ENCODE results near the gene PAX6.

Gene PAX6

GRCh38 chr11:31810779-31811647 is at the start of gene PAX6:
Gene PAX6, minus strand, starts transcription at chr11:31811322. Its CDS starts 4,911 bp downstream, at chr11:31806411.
- ATAC-seq (ENCODE audit: low read depth), result peak; percentile 77
- H3K36me3 Mint-ChIP-seq, result peaks cover 9% of the 10 kb centered on the region
- H3K27ac Mint-ChIP-seq, result peak within 1 kb of the TSS; percentile 68
- peak within 1 kb of the TSS; percentile 80 for H3K4me3 Mint-ChIP-seq
- peak in 1 of 2 donors; percentile 38 for DNase-seq (ENCODE audit: low spot score in 2 of 2)
- peaks cover 10% of the 10 kb centered on the region for H3K9me3 Mint-ChIP-seq
- H3K27me3 Mint-ChIP-seq, result peaks cover 42% of the 10 kb centered on the region
- H3K4me1 Mint-ChIP-seq, result peaks cover 23% of the 10 kb centered on the region

- H3K4me3 Mint-ChIP-seq, result no peak overlapping the region
- ATAC-seq (ENCODE audit: low read depth), result no peak
- H3K9me3 Mint-ChIP-seq, result no peaks in the 10 kb centered on the region
- H3K27me3 Mint-ChIP-seq, result peaks cover 19% of the 10 kb centered on the region
- H3K36me3 Mint-ChIP-seq, result no peaks in the 10 kb centered on the region
- H3K4me1 Mint-ChIP-seq, result no peaks in the 10 kb centered on the region
- DNase-seq (ENCODE audit: low spot score in 2 of 2), result no peak
- no peak overlapping the region for H3K27ac Mint-ChIP-seq
Measured at GRCh38 chr11:31860391-31860790, 49.3 kb upstream of the PAX6 start.

- Mint-ChIP-seq H3K9me3 (no peaks in the 10 kb centered on the region), H3K27me3 (peaks cover 9% of the 10 kb centered on the region), H3K36me3 (no peaks in the 10 kb centered on the region)
Measured at GRCh38 chr11:31856248-31856647, 45.1 kb upstream of the PAX6 start.

DNA sequence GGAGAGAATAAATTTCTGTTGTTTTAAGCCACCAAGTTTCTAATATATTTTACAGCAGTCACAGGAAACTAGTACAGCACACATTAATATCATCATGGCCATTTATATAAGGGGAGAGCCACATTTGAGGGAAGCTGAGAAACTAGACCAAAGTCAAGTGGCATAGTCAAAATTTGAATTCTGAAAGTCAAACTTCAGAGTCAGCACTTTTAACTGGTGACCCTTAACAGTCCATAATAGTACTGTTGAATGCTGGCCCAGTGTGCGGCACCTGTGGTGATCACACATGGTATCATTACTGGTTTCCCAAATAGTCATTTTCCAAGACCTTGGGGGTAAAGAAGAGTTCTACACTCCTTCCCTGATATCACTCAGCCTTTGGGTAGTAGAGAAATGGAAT is 44.3 kb upstream of the PAX6 start:
- H3K4me1 Mint-ChIP-seq, result no peaks in the 10 kb centered on the region
- peaks cover 5% of the 10 kb centered on the region for H3K27me3 Mint-ChIP-seq
- no peak overlapping the region for H3K4me3 Mint-ChIP-seq
- no peaks in the 10 kb centered on the region for H3K36me3 Mint-ChIP-seq
- ATAC-seq (ENCODE audit: low read depth) (no peak), DNase-seq (ENCODE audit: low spot score in 2 of 2) (no peak)
- H3K27ac Mint-ChIP-seq, result no peak overlapping the region
- H3K9me3 Mint-ChIP-seq, result no peaks in the 10 kb centered on the region

More at GRCh38 chr11:31856248-31856647, 45.1 kb upstream of the PAX6 start:
- Mint-ChIP-seq H3K27ac (no peak overlapping the region), H3K4me3 (no peak overlapping the region), H3K4me1 (no peaks in the 10 kb centered on the region)
- ATAC-seq (ENCODE audit: low read depth) (no peak), DNase-seq (ENCODE audit: low spot score in 2 of 2) (no peak)

DNA sequence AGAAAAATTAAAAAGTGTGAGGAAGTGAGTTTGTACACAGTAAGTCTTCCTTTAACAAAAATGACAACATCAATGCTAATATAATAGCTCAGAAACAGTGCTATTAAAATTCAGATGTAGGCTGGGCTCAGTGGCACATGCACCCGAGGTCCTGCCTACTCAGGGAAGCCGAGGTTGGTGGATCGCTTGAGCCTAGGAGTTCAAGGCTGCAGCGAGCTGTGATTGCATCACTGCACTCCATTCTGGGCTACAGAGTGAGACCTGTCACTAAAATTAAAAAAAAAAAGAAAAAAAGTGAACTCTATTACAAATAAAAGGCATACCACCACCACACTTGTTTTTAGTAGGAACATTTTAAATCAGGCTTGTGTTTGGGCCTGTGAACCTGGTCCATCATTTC is 39.2 kb upstream of the PAX6 start:
- no peak for ATAC-seq (ENCODE audit: low read depth)
- no peaks in the 10 kb centered on the region for H3K4me1 Mint-ChIP-seq
- H3K9me3 Mint-ChIP-seq, result no peaks in the 10 kb centered on the region
- no peak overlapping the region for H3K27ac Mint-ChIP-seq
- peaks cover 2% of the 10 kb centered on the region for H3K27me3 Mint-ChIP-seq
- no peaks in the 10 kb centered on the region for H3K36me3 Mint-ChIP-seq
- no peak overlapping the region for H3K4me3 Mint-ChIP-seq
- no peak for DNase-seq (ENCODE audit: low spot score in 2 of 2)

- no peak overlapping the region for H3K27ac Mint-ChIP-seq
- no peak overlapping the region for H3K4me3 Mint-ChIP-seq
- no peaks in the 10 kb centered on the region for H3K9me3 Mint-ChIP-seq
- H3K36me3 Mint-ChIP-seq, result no peaks in the 10 kb centered on the region
- DNase-seq (ENCODE audit: low spot score in 2 of 2), result no peak
- ATAC-seq (ENCODE audit: low read depth), result no peak
- H3K27me3 Mint-ChIP-seq, result peaks cover 4% of the 10 kb centered on the region
- H3K4me1 Mint-ChIP-seq, result no peaks in the 10 kb centered on the region
Measured at GRCh38 chr11:31847761-31848160, 36.6 kb upstream of the PAX6 start.

- no peak for ATAC-seq (ENCODE audit: low read depth)
- Mint-ChIP-seq H3K36me3 (no peaks in the 10 kb centered on the region), H3K4me1 (no peaks in the 10 kb centered on the region), H3K4me3 (no peak overlapping the region), H3K27me3 (peaks cover 6% of the 10 kb centered on the region), H3K9me3 (no peaks in the 10 kb centered on the region), H3K27ac (no peak overlapping the region)
- DNase-seq (ENCODE audit: low spot score in 2 of 2), result no peak
Measured at GRCh38 chr11:31845331-31845730, 34.2 kb upstream of the PAX6 start.

- H3K27me3 Mint-ChIP-seq, result peaks cover 9% of the 10 kb centered on the region
- DNase-seq (ENCODE audit: low spot score in 2 of 2), result no peak
Measured at GRCh38 chr11:31844351-31844750, 33.2 kb upstream of the PAX6 start.

DNA sequence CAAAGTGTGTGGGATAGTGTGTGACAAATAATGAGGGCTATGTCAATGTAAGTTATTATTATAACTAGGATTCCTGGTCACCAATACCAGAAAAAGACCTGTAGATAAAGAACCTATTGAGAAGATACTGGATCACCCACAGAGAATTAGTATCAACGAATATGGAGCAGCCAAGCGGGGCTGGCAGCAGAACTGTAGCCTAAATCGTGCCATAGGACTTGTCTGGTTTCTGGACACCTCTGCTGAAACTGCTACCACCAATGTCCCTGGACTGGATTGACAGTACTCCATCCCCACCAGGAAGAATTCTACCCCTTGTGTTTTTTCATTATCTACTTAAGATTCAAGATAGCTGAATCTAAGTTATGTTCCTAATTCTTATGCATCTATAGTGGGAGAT is 30.3 kb upstream of the PAX6 start:
- Mint-ChIP-seq H3K27ac (no peak overlapping the region), H3K4me1 (no peaks in the 10 kb centered on the region), H3K9me3 (no peaks in the 10 kb centered on the region), H3K36me3 (no peaks in the 10 kb centered on the region), H3K27me3 (peaks cover 11% of the 10 kb centered on the region), H3K4me3 (no peak overlapping the region)
- ATAC-seq (ENCODE audit: low read depth) (no peak), DNase-seq (ENCODE audit: low spot score in 2 of 2) (no peak)

More at GRCh38 chr11:31844351-31844750, 33.2 kb upstream of the PAX6 start:
- H3K9me3 Mint-ChIP-seq, result no peaks in the 10 kb centered on the region
- H3K27ac Mint-ChIP-seq, result no peak overlapping the region
- H3K4me1 Mint-ChIP-seq, result no peaks in the 10 kb centered on the region
- no peaks in the 10 kb centered on the region for H3K36me3 Mint-ChIP-seq
- no peak overlapping the region for H3K4me3 Mint-ChIP-seq
- ATAC-seq (ENCODE audit: low read depth), result no peak

DNA sequence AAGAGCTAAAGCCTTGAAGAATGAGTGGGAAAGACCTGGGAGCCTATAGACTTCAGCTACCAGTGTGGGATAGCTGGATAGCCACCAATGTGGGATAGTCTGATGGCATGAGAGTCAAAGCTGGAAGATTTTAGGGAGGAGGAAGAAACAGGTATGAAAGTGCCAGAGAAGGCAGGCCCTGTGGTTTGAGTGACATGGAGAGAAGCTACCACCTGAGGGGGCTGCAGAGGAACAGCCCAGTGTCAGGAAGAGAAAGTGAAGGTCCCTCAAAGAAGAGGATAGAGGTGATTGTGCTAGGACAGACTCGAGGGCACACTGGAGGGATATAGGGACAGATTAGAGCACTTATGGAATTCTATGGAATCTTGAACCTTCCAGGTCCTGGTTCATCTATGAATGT is 23.1 kb upstream of the PAX6 start:
- H3K4me3 Mint-ChIP-seq, result no peak overlapping the region
- no peak for ATAC-seq (ENCODE audit: low read depth)
- no peaks in the 10 kb centered on the region for H3K4me1 Mint-ChIP-seq
- H3K9me3 Mint-ChIP-seq, result no peaks in the 10 kb centered on the region
- H3K27ac Mint-ChIP-seq, result no peak overlapping the region
- no peaks in the 10 kb centered on the region for H3K36me3 Mint-ChIP-seq
- peaks cover 8% of the 10 kb centered on the region for H3K27me3 Mint-ChIP-seq
- DNase-seq (ENCODE audit: low spot score in 2 of 2), result no peak

DNA sequence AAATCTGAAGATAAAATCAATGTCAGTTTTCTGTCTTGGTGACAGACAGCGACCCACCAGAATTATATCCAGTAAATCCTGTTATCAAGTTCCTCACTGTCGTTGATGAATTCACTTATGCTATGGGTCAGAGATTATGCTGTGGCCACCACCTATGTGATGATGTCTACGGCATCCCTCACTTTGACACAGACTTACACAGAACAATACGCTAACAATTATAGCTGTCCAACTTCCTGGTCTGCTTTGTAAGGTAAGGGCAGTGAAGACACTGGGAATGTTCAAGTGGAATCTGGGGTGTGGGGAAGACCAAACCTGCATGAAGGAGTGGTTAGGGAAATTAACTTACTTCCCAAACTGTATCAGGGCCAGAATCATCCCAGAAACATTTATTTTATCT is 19.3 kb upstream of the PAX6 start:
- no peaks in the 10 kb centered on the region for H3K36me3 Mint-ChIP-seq
- no peaks in the 10 kb centered on the region for H3K9me3 Mint-ChIP-seq
- H3K27ac Mint-ChIP-seq, result no peak overlapping the region
- H3K27me3 Mint-ChIP-seq, result peaks cover 18% of the 10 kb centered on the region
- no peak for ATAC-seq (ENCODE audit: low read depth)
- H3K4me3 Mint-ChIP-seq, result no peak overlapping the region
- H3K4me1 Mint-ChIP-seq, result peaks cover 3% of the 10 kb centered on the region
- DNase-seq (ENCODE audit: low spot score in 2 of 2), result no peak

GRCh38 chr11:31828217-31828616 is 17.1 kb upstream of the PAX6 start:
- Mint-ChIP-seq H3K4me1 (peaks cover 4% of the 10 kb centered on the region), H3K4me3 (no peak overlapping the region), H3K9me3 (no peaks in the 10 kb centered on the region), H3K27me3 (peaks cover 24% of the 10 kb centered on the region), H3K27ac (no peak overlapping the region), H3K36me3 (no peaks in the 10 kb centered on the region)
- DNase-seq (ENCODE audit: low spot score in 2 of 2) (no peak), ATAC-seq (ENCODE audit: low read depth) (no peak)

GRCh38 chr11:31827455-31828206 is 16.5 kb upstream of the PAX6 start:
- H3K27ac Mint-ChIP-seq, result no peak overlapping the region
- no peaks in the 10 kb centered on the region for H3K9me3 Mint-ChIP-seq
- no peak overlapping the region for H3K4me3 Mint-ChIP-seq
- no peaks in the 10 kb centered on the region for H3K36me3 Mint-ChIP-seq
- H3K4me1 Mint-ChIP-seq, result peaks cover 4% of the 10 kb centered on the region
- DNase-seq (ENCODE audit: low spot score in 2 of 2) (no peak), ATAC-seq (ENCODE audit: low read depth) (no peak)
- H3K27me3 Mint-ChIP-seq, result peaks cover 28% of the 10 kb centered on the region
